Stimulated activated naive CD4-positive, alpha-beta T cell (primary cell): ENCODE measurements around the gene PTRH2.

Source experiments
- DNase-seq, 6 experiments: peaks; one replicate each; lab custom pipeline; 2025; lab: John Stamatoyannopoulos, UW

Gene PTRH2

GRCh38 chr17:59719526-59719925 lies 12.3 kb upstream of the PTRH2 start:
- DNase-seq = no peak

GRCh38 chr17:59716427-59716826 lies 9.2 kb upstream of the PTRH2 start:
- no peak for DNase-seq

DNA sequence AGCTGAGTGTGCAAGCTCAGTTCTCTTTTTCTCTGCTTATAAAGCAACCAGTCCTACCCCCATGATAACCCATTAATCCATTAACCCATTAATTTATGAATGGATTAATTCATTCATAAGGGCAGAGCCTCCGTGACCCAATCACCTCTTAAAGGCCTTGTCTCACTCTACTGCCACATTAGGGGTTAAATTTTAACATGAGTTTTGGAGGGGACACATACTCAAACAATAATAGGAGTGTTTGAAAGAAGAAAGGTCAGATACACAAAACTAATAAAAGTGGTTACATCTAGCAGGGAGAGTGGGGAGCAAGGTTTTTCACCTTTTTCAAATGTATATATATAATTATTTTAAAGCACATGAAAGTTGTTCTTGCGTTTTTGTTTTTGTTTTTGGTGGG lies 7.0 kb upstream of the PTRH2 start:
- no peak for DNase-seq

DNA sequence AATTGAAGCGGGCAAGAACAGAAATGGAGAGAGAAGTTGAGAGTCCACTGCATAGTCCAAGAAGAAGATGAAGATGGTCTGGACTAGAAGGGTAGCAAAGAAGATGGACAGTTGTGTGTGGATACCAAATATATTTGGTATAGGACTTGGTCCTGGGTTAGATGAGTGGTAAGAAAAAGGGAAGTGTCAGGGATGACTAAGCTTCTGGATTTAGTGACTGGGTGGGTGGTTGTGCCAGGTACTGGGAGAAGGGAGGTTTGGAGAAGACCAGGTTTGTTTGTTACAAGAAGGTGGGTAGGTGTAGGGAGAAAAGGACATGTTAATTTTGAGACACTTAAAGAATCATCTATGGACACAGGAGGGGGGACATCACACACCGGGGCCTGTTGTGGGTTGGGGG lies 5.6 kb upstream of the PTRH2 start:
- no peak for DNase-seq

DNA sequence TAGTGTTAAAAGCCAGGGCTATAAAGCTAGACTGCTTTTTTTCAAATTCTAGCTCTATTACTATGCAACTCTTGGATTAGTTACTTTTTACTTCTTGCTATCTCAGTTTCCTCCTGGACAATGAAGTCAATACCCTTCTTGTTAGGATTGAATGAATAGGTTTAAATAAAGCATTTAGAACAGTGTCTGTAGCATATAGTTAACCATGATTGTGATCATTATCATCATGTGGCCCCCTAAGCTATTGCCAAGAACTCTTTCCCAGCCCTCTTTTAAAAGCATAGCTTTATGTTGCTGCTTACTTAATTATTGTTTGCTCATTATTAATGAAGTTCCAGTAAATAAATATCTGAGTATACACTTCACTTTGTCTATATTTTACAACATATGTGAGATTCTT lies 4.7 kb upstream of the PTRH2 start:
- no peak for DNase-seq

DNA sequence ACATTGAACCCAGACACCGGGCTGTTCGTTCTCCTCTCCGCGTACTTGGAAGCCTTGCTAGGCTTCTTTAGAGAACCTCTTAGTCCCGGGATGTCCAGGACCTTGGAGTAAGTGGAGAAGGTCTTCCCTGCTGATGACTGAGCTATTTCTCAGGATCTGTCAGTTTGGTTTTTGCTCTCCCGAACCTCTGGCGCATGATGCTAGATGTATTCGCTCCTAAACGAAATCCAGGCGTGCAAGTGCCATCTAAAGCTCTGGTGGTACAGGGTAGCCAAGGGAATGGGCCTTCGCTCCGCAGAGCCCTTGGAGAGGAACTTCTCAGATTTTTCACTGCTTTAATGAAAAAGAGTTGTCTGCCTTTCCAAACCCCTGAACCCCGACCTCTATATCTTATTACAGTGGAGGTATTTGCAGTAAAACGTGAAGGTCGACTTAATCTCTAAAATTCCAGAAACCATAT lies 771 bp upstream of the PTRH2 start:
- DNase-seq = peak in 1 of 6 experiments; percentile 13

- DNase-seq = no peak
These were observed 4.9 kb downstream of the PTRH2 start for GRCh38 chr17:59702304-59702703.

- DNase-seq = no peak
These were observed 7.4 kb downstream of the PTRH2 start for GRCh38 chr17:59699786-59700185.

- no peak for DNase-seq
These were observed 8.0 kb downstream of the PTRH2 start for GRCh38 chr17:59699218-59699617.

DNA sequence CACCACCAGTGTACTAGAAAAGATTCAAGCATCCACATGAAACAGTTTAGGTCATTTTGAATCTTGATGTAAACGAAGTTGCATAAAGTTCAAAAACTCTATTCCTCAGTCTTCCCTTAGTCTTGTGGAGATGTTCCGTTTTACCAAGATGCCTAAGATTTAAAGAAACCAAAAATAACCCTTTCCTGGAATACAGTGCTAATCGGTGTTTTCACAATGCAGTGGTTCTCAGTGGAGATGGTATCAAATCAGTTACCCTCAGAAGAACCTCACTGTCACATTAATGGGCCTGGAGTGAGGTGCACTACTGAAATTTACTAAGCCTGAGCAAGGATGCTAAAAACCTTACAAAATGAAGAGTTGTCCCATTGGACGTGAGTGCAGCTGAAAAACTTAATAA lies 9.1 kb downstream of the PTRH2 start:
- DNase-seq = no peak

DNA sequence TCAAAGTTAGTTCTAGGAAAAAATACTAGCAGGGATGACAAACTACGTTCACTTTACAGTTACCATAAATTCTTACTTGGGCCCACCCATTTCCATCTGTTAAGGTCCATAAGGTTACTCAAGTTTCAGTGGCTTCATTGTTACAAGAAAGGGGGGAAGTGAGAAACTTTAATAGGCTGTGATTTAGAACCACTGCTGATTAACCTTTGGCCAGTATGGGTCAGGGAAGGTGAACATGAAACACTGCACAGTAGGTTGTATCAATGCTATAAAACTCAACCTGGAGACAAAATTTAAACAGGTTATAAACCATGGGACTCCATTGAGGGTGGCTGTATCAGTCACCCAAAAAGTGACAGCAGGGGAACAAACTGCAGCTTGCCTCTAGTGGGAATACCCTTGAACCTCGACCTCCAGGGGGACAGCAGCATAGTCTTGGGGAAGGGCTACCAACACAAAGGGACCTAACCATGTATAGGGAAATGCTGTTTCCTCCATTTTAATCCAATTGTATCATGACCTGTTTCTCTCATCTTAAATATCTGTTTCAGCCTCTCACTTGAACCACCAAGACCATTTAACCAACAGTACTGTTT lies 10.4 kb downstream of the PTRH2 start:
- no peak for DNase-seq

GRCh38 chr17:59695945-59696681 lies 11.1 kb downstream of the PTRH2 start:
- no peak for DNase-seq

GRCh38 chr17:59694344-59694743 lies 12.9 kb downstream of the PTRH2 start:
- no peak for DNase-seq

- no peak for DNase-seq
These were observed 13.6 kb downstream of the PTRH2 start for GRCh38 chr17:59693582-59693981.

DNA sequence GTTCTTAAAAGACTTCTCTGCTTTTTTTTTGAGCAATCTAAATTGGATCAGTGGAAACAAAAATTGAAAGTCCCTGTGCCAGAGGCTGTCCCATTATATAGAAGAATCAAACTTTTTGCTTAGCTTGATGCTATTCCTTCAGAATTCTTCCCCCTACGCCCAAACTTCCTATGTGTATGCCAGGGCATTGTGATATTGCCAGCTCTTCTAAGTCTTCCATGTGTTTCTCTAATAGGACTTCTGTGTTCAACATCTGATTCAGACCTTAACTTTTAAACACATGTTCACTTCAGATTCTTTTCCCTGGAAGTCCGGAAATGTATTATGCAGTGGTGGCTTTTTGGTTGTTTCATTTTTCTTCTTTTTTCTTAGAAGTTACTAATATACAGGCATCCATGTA lies 18.7 kb downstream of the PTRH2 start:
- DNase-seq = no peak

DNA sequence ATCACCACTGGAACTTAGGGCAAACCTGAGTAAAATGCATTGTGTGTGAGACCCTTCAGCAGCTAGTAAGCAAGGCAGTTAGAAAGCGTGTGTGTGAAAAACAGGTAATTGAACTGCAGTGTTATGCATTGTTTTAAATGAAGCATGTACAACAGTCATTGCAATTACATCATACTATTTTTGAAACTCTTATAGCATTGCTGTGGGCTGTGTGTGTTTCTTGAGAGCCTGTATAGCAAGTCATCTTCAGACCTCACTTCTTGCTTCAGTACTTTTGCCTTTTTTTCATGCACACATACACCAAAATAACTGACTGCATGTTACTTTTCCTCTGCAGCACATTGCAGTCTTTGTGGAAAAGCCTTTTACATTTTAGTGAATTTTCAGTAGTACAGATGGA lies 19.2 kb downstream of the PTRH2 start:
- no peak for DNase-seq

DNA sequence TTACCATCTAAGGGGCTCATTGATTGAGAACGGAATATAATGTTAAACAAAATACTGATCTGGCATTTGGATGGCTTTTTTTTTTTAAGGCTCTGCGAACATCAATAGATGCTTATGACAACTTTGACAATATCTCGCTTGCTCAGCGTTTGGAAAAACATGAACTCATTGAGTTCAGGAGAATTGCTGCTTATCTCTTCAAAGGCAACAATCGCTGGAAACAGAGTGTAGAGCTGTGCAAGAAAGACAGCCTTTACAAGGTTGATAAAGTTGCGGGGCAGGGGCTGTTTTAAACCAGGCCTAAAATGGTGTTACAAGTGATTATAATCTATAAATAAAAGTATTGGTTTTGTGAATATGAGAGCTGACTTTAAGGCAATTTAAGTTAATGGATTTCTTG lies 22.3 kb downstream of the PTRH2 start:
- no peak for DNase-seq

DNA sequence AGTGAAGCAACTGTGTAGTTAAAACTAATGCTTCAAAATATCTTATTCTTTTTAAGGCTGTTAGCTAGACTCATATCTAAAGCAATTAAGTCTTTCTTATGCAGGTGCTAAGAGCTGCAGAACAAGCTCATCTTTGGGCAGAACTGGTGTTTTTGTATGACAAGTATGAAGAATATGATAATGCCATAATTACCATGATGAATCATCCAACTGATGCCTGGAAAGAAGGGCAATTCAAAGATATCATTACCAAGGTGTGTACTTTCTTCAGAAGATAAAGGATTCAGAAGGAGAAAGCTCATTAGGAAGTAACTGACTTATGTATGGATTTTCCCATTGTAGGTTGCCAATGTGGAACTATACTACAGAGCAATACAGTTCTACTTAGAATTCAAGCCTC lies 23.9 kb downstream of the PTRH2 start:
- DNase-seq = no peak

DNA sequence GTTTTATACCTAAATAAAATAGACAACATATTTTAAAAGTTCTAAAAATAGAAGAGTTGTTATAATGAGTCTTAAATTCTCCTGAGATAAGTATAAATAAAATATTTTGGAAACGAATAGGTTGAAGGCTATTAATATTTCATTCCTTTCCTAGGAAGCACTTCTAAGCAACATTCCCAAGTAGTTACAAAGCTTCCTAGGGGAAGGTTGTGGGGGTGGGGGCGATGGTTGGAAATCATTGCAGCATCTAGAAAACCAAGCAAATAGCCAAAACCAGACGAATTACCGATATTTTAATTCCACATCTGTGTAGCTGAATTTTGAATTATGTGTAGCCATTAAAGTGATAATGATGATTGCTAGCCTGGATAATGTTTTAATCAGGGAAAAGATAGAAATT lies 26.9 kb downstream of the PTRH2 start:
- no peak for DNase-seq

DNA sequence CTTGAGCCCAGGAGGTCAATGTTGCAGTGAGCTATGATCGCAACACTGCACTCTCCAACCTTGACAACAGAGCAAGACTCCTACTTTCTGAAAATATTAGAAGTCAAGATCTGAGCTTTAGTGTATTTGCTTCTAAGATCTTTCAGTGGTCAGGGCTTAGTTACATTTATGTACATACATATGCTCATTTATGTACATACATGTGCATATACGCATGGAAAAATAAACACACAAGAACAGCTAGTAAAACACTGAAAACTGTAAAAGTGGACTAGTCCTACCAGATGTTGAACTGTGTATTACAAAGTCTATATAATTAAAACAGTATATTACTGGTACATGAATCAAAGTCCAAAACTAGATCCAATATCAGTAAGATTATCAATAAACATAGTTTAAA lies 28.3 kb downstream of the PTRH2 start:
- DNase-seq = no peak

DNA sequence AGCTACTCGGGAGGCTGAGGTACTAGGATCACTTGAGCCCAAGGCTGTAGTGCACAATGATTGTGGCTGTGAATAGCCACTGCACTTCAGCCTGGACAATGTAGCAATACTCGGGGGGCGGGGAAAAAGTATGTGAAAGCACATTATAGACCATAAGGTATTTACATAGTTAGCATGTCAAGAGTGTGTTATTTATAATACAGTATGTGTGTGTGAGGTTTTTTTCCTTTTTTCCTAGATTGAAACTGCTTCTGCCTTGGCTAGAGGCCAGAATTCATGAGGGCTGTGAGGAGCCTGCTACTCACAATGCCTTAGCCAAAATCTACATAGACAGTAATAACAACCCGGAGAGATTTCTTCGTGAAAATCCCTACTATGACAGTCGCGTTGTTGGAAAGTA lies 30.5 kb downstream of the PTRH2 start:
- no peak for DNase-seq

GRCh38 chr17:59675231-59675630 lies 32.0 kb downstream of the PTRH2 start:
- DNase-seq = no peak

- DNase-seq = no peak
These were observed 35.8 kb downstream of the PTRH2 start for GRCh38 chr17:59671386-59671785.

DNA sequence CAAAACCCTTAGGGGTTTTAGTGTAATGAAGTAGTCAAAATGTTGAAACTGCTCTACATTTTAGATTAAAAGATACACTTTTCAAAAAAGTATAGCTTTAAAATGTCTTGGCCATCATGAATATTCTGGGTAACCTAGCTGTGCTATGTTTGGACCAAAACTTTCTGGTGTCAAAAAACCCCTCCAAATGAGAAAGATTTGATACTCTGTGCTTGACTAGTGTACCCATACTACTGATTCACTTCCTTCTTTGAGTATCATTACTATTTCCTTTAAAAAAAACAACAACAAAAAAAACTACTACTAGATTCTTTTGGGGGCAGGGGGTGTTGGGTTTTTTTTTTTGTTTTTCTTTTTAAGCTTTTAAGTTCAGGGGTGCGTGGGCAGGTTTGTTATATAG lies 37.3 kb downstream of the PTRH2 start:
- no peak for DNase-seq
